HTERT RPE-1 (cell line): ENCODE measurements around the gene RP2.

Experiments
- in situ Hi-C: fragments of 300-500 bp; cut with MboI; formaldehyde crosslinking; loops from 4 replicates; pipeline ENCODE4 v1.14.3; 2020; ENCODE audit warnings: low sequenced_read_pairs

Gene RP2

DNA sequence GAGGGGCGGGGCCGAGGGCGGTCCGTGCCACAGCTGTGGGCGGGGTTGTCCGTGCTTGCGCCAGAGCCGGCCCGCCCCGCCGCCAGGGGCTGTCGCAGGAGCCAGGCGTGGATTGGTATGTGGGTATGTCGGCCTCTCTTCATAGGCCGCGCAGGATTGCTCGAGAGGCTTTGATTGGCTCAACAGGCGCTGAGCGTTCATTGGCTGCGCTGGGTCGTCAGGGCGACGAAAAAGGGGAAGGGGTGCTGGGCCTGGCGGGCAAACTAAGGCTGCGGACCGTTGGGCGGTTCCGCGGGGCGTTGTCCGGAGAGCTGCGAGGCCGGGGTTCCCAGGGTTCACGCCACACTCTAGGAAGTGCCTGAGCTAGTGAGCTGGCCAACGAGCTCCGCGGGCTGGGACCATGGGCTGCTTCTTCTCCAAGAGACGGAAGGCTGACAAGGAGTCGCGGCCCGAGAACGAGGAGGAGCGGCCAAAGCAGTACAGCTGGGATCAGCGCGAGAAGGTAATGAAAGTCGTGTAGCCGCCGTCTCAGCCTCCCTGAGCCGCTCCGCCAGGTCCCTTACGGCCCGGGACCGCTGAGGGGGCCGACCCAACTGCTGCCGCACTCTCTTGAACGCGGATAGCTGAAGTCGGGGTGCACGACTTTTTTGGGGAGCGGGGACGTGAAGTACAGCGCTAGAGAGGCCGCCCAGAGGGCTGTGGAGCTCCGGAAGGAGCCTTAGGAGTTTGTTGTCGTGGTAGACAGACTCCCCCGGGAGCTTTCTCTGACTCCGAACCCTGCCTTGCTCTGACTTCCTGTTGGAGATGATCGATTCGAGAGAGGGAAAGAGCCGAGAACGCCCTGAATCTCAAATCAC lies at the start of gene RP2:
RP2 (plus strand) TSS at position 343 of the 857 bp plus-strand sequence; CDS start at position 401, 58 bp downstream.
- in situ Hi-C loops = no loop called here

DNA sequence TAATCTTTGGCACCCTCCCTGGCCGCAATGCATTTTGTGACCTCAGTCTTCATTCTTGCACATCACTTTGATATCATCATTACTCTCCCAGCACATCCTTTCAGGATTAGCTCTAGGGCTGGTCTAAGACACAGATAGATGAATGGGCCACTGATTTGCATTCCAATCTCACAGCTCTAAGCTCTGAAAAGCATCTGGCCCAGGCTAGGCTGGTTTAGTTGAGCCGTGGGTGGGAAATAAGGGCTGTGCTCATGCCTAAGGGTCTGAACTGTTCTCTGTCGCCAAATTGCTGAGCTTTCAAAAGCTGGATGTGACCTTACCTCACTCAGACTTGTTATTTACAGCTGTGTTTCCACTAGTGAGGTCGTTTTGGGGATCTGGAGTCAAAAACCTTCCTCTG lies 47.9 kb upstream of the RP2 start:
- in situ Hi-C loops = no loop called here

DNA sequence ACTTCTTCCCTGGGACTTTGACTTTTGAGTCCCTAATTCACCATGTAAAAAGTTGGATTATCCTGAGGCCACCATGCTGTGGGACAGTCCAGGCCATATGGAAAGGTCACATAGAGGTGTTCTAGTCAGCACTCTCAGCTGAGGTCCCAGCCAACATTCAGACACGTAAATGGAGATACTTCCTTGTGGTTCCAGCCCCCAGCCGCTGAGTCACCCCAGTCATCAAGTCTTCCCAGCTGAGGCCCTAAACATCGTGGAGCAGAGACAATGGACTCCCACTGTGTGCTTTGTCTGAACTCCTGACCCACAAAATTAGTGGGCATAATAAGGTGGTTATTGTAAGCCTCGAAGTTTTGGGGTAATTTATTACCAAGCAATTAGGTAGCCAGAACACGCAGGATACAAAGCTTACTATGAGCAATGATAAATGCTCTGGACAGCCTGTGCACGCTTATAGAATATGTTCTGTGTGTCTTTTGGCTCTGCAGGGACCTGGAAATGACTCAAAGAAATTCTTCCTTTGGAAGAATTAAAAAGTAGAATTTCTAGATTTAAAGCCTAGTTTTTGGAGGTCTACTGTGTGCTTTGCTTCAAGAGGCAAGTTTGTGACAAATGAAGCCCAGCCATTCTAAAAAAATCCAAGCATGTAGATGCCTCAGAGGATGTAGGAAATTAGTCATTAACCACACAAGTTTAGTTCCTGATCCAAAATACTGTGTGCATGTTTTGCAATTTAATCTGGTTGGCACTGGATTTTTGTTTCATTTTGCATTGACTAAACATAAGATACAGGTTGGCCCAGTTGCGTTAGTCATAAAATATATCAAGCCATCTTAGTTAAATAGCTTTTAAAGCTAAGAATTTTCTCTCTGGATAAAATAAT lies 44.7 kb upstream of the RP2 start:
- in situ Hi-C loops = no loop called here

DNA sequence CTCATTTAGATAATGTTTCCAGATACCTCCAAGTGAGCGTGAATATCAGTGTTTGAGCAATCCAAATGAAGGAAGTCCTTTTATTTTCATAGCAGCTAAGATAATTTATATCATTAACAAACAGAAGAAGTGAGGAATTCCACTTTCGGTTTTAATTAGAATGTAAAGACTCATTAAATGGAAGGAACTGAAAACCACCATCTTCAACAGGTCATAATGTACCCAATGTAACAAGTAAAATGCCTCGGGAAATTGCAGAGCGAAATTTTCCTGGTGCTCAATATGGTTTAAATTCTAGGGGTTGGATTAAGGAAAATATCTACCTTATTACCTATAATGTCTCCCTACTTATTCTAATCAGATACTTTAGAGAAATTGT lies 44.0 kb upstream of the RP2 start:
- in situ Hi-C loops = no loop called here

DNA sequence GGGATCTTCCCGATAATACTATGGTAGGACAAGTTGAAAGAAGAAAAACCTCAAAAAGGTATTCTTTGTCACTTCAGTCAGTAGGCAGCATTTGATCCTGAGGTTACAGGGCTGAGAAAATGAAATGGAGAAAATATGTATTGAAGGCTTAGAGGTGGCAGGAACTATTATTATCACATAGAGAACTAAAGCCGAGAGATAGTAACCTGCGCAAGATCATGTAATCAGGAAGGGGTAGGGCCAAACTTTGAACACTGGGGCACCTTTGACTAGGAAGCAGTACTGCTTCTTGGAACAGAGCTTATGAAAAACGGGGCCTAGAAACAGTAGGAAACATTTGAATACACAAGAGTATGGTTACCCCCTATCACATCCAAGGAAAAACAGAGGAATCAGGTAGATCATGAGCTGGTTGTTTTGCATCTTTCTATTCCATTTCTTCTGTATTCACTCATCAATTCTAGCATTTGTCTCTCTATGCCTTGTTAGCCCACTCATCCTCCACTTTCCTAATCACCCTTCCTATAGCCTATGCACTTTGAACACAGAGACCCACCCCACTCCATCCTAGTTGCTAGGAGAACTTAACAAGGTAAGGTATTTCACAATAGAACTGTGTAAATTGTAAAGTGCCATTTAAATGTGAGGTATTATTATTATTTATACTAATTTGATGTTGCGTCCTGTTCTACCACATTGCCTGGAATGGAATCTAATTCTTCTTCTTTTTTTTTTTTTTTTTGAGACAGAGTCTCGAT lies 43.3 kb upstream of the RP2 start:
- in situ Hi-C loops = no loop called here

DNA sequence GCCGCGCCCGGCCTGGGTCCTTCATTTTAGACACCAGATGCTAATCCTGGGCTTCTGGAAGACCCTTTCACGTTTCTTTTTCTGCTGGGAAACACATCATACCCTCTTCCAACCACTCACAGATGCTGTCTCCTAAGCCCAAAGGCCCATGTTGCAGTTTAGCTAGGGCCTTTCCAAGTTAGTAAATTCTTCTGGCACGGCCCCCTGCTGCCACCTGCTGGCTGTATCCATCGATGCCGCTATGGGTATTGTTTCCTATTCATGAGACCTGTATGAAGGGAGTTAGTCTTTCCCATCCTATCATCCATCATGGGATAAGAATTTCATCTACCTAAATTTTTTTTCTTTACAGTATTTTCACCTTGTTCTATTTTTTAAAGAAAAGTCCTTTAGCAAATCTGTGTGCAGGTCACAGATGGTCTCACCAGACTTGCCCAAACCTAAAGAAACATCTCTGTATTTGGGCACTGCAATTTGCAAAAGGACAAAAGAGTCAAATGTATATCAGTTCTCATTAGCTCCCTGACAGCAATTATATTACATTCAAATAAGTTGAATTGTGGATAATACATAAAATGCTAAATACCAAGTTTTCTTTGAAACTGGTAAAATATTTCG lies 40.2 kb upstream of the RP2 start:
- in situ Hi-C loops = no loop called here

DNA sequence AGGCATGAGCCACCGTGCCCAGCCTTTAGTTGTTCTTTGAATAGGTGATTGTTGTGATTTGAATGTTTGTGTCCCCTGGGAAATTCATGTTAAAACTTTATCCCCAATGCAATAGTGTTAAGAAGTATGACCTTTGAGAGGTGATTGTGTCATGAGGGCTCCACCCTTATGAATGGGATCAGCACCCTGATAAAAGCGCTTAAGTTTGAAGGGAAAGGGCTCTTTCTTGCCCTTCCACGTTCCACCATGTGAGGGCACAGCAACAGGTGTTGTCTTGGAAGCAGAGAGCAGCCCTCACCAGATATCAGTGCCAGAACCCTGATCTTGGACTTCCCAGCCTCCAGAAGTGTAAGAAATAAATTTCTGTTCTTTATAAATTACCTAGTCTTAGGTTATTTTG lies 33.7 kb upstream of the RP2 start:
- in situ Hi-C loops = no loop called here

DNA sequence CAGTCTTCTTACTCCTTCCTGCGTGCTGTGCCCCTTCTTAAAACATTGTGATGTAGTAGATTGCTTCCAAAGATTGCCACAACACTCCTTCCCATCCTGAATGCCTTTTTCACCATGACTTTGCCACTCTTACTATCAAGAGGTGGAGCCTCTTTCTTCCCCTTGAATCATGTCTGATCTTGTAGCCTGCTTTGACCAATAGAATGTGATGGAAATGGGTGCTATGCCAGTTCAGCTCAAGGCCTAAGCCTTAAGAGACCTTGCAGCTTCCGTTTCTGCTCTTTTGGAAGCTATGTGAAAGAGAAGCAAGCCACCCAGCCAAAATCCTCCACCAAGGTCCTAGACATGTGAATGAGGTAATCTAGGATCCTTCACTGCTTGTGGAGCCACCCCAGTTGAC lies 31.6 kb upstream of the RP2 start:
- in situ Hi-C loops = no loop called here

DNA sequence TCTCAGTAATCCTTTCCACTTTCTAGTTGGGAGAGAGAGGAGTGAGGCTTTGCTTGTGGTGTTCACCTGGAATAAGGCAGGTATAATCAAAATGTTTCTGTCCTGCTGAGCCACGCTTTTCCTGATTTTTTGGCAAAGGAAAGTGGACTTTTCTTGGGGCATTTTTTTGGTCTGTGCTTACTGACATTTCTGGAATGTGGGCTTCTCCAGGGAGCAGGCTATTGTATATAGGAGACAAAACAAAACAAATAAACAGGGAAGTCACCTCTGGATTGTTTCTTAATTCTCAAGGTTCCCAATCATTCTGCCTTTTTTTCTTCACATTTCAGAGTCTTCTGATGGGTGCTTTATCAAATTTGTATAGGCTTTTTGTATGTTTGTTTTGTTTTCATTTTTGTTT lies 25.7 kb upstream of the RP2 start:
- in situ Hi-C loops = no loop called here

DNA sequence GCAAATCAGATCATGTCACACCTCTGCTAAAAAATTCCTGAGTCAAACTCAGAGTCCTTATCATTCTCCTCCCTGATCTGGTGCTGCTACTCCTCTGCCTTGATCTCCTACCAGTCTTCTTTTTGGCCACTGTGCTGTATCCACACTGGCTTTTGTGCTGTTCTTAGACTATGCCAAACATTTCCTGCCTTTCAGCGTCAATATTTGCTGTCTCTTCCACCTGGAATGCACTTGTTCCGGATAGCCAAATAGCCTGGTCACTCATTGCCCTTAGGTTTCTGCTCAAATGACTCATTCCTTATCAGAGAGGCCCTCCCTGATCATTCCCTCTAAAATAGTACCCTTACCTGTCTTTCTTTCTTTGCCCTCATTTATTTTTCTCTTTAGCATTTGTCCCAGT lies 24.4 kb upstream of the RP2 start:
- in situ Hi-C loops = no loop called here

DNA sequence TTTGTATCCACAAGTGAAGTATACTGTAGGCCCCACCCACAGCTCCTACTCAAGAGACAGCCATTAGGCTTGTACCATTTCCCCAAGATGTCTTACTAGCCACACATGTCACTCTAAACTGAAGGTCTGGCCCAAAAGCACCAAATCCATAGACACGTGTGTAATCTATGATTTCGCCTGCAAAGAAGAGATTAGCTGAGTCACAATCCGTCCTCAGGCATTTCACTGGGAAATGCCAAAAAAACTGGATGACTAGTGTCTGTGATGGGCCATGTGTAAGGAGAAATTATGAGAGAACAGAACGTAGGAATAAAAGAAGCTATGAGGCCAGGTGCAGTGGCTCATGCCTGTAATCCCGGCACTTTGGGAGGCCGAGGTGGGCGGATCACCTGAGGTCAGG lies 21.9 kb upstream of the RP2 start:
- in situ Hi-C loops = no loop called here

DNA sequence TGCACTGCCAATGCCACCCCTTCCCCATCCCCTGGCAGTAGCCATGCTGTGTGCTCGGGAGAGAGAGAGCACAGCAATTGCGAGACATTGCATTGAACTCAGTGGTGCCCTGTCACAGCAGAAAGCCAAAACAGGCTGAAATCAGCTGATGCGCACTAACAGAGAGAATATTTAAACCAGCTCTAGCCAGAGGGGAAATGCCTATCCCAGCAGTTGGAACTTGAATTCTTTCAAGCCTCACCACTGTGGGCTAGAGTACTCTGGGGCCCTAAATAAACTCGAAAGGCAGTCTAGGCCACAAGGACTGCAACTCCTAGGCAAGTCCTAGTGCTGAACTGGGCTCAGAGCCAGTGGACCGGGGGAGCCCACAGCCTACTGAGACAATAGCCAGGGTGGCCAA lies 17.7 kb upstream of the RP2 start:
- in situ Hi-C loops = no loop called here

DNA sequence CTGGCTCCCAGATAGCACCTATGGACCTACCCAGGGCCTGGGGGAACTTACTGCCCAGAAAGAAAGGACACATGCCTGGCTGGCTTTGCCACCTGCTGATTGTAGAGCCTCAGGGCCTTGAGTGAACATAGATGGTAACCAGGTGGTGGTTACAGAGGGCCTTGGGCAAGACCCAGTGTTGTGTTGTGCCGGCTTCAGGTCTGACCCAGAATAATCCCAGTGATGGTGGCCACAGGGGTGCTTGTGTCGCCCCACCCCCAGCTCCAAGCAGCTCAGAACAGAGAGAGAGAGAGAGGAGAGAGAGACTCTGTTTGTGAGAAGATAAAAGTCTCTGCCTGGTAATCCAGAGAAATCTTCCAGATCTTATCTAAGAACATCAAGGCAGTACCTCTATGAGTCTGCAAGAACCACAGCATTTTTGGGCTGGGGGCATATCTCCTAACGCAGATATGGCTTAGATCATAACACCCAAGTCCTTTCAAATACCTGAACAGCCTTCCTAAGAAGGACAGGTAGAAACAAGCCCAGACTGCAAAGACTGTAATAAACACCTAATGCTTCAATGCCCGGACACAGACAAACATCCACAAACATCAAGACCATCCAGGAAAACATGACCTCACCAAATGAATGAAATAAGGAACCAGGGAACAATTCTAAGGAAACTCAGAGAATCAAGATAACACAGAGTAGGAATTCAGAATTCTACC lies 16.3 kb upstream of the RP2 start:
- in situ Hi-C loops = no loop called here

DNA sequence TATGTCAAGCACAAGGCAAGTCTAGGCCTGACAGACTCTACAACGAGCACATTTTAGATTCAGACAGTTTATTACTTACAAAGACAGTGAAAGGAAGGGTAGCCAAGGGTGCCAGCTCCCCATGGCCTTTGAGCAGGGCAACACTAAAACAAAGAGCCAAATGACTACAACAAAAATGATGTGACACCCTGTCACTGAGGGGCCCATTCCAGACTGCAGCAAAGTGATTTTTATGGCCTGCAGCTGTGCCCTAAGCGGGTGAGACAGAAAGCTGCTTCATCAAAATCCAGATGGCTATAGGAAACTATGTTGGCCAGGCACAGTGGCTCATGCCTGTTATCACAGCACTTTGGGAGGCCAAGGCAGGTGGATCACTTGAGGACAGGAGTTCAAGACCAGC lies 13.4 kb upstream of the RP2 start:
- in situ Hi-C loops = no loop called here

DNA sequence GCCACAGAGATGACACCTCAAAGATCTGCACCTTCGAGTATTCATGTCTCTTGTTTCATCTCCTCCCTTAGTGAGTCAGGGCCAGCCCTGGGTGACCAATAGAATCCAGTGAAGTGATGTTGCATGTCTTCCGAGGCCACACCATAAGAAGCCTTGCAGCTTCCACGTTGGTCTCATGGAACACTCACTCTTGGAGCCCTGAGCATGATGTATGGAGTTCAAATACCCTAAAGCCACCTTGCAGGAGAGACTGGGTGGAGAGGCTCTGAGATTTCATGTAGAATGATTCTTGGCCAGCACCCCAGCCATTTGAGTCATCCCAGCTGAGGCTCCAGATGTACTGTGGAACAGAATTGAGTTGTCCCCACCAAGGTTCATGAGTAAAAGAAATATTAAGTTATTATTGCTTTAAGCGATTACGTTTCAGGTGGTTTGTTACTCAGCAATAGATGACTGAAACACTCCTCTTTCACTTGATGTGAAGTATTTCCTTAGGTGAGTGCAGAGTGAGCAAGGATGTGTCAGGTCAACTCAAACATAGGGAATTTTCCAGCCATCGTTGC lies 5.0 kb upstream of the RP2 start:
- in situ Hi-C loops = no loop called here

DNA sequence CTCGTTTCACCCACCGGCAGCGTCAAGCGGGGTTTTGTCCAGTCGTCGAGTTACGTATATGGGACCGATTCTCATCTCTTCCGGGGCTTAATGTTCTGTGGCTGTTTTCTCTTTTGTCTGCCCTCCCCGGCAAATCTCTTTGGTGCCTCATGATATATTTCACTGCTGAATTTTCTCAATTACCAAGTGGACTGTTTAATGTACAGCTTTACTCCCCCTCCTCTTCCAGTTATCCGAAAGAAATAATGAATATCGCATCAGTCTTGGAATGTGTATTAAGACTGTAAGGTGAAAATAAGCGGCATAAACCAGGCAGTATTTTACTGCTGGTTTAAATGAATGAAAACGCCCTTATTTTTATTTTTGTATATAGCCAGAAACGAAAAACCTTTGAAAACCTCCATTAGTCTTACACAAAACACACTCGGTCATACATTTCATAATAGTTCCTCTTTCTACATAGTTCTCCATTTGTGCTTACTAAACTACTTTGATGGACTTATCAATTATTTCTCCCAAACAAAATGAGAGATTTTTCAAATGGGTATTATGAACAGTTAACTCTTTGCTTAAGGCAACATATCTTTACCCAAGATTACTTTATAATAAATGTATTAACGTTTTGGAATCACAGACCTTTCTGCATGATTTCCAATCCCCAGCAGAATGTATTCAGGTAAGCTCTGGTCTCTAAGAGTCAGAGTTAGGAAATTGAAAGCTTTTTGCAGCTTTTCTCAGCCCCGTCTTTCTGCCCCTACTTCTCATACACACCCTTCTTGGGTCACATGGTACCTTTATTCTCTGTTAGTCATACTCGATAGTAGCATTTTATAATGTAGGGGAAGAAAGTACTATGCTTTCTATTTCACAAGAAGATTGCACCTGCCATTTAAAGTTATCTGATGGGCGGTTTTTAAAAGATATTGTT lies 979 bp downstream of the RP2 start:
- in situ Hi-C loops = no loop called here

DNA sequence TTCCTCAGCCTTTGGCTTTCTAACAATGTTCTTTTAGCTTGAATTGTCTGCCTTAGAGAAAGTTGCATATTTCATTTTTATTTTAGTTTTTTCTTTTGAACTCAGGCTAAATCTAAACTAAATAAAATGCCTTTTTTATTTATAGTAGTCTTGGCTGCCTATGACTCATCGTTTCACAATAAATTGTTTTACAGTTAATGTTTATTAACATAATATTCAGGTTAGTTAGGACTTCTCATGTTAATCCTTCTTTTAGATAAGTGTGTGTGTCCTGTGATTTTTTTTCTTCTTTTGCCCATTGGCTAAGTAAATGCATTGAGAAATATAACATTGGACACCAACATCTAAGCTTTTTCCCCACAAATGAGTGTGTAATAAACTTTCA lies 1.6 kb downstream of the RP2 start:
- in situ Hi-C loops = no loop called here

DNA sequence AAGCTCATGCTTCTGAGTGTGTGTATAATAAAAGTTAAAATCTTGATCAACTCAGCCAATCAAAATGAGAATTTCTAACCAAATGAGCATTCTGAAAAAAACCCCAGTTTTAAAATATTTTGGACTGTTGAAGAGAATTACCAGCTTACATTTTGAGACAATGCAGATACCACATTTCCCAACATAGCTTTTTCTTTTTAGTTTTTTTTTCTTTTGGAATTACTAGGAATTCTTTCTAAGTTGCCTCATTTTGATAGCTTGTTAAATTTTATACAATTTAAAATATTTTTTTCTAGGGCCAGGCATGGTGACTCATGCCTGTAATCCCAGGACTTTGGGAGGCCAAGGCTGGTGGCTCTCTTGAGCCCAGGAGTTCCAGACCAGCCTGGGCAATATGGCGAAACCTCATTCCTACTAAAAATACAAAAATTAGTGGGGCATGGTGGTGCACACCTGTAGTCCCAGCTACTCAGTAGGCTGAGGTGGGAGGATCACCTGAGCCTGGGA lies 2.2 kb downstream of the RP2 start:
- in situ Hi-C loops = no loop called here

DNA sequence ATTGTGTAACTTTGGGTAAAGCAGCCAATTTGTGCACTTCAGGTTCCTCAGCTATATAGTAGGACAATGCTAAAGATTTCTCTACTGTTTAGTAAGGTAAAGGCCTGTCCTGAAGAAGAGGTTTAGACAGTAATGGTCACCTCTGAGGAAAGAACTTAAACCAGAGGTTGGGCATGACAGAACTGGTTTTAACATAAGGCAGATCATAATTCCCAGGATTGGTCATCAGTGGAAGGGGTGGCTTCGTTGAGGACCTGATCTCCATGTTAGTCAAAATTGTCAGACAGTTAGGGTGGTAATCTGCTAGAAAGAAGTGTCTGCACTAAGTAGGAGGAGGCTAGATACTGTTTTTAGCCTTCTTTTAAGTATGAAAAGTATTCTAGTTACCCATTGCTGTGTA lies 4.1 kb downstream of the RP2 start:
- in situ Hi-C loops = no loop called here
